SK-N-SH (cell line): ENCODE data around the gene TP73. TPM values are rescaled to one million over a fixed set of nuclear protein-coding genes. Genes with fewer than 3 reads are reported as not detected.

Experiments used
- CTCF ChIA-PET: fragments of 300-600, 350-600 bp; formaldehyde crosslinking; extraction: SDS; loops from one replicate; lab custom pipeline; 2021; lab: Yijun Ruan, JAX
- POLR2A ChIA-PET: fragments of 350-600 bp; sonication (Branson Sonifier 250); formaldehyde crosslinking; extraction: SDS; loops from one replicate; lab custom pipeline; 2020; ENCODE audit warnings: antibody characterized with exemption, inconsistent platforms; lab: Yijun Ruan, JAX
- DNase-seq: peaks from one replicate; pipeline ENCODE4 v3.0.0; 2012
- H2AFZ ChIP-seq: fragments of 200-600 bp; sonication (generic); 2 replicates; pipeline ENCODE4 v1.8.1; 2016; ENCODE audit warnings: antibody characterized with exemption, mild to moderate bottlenecking, low read depth
- H3F3A ChIP-seq: fragments of 200-600 bp; sonication (generic); replicated peaks from 2 replicates; pipeline ENCODE3; 2016; ENCODE audit warnings: antibody characterized with exemption, mild to moderate bottlenecking; ENCODE audit not compliant: insufficient read depth
- H3K27ac ChIP-seq, 2 experiments: fragments of 200-500 bp in 1 of 2; fragments of 200-600 bp in 1 of 2; sonication (Bioruptor generic) in 1 of 2; sonication (generic), shearing (Covaris generic) in 1 of 2; 2 replicates each; pipeline versions ENCODE4 v1.5.1 to v1.6.1; 2014 to 2016; ENCODE audit warnings: low read depth in 2 of 2, inconsistent platforms in 1 of 2, low read length in 1 of 2, mild to moderate bottlenecking in 1 of 2, mixed read lengths in 1 of 2
- H3K27me3 ChIP-seq: fragments of 200-600 bp; sonication (generic), shearing (Covaris generic); 2 replicates; pipeline ENCODE4 v1.6.1; 2016; ENCODE audit warnings: mixed run types; ENCODE audit not compliant: insufficient read depth
- H3K36me3 ChIP-seq, 2 experiments: fragments of 200-500 bp in 1 of 2; fragments of 200-600 bp in 1 of 2; sonication (Bioruptor generic) in 1 of 2; sonication (generic) in 1 of 2; replicated peaks in 1 of 2; 2 replicates each; pipeline versions ENCODE3 to v1.5.1; 2014 to 2016; ENCODE audit warnings: low read length in 1 of 2, mild to moderate bottlenecking in 1 of 2; ENCODE audit not compliant: insufficient read depth in 2 of 2, control insufficient read depth in 1 of 2
- H3K4me1 ChIP-seq, 2 experiments: fragments of 200-500 bp in 1 of 2; fragments of 200-600 bp in 1 of 2; sonication (Bioruptor generic) in 1 of 2; sonication (generic), shearing (Covaris generic) in 1 of 2; 2 replicates each; pipeline versions ENCODE4 v1.5.1 to v1.6.1; 2014 to 2016; ENCODE audit warnings: low read depth in 1 of 2, low read length in 1 of 2, mixed run types in 1 of 2; ENCODE audit not compliant: insufficient read depth in 2 of 2, control insufficient read depth in 1 of 2
- H3K4me2 ChIP-seq: fragments of 200-600 bp; sonication (generic), shearing (Covaris generic); 2 replicates; pipeline ENCODE4 v1.6.1; 2017; ENCODE audit warnings: mixed run types
- H3K4me3 ChIP-seq, 2 experiments: fragments of 200-500 bp in 1 of 2; fragments of 200-600 bp in 1 of 2; sonication (Bioruptor generic) in 1 of 2; sonication (generic), shearing (Covaris generic) in 1 of 2; 2 replicates each; pipeline versions ENCODE4 v1.5.1 to v1.8.1; 2014 to 2016; ENCODE audit warnings: low read depth in 2 of 2, inconsistent platforms in 1 of 2, low read length in 1 of 2, mild to moderate bottlenecking in 1 of 2, mixed read lengths in 1 of 2, moderate library complexity in 1 of 2
- H3K79me2 ChIP-seq: fragments of 200-600 bp; sonication (generic); 2 replicates; pipeline ENCODE4 v1.8.1; 2017; ENCODE audit warnings: mild to moderate bottlenecking; ENCODE audit not compliant: insufficient read depth
- H3K9ac ChIP-seq: fragments of 200-600 bp; sonication (generic); 2 replicates; pipeline ENCODE4 v1.6.1; 2017; ENCODE audit warnings: mixed run types
- H3K9me2 ChIP-seq: fragments of 200-600 bp; sonication (generic); 2 replicates; pipeline ENCODE4 v1.6.1; 2017; ENCODE audit warnings: mixed run types
- H3K9me3 ChIP-seq: fragments of 200-600 bp; sonication (generic); 2 replicates; pipeline ENCODE4 v1.6.1; 2017; ENCODE audit warnings: mixed run types, mild to moderate bottlenecking, moderate library complexity
- H4K20me1 ChIP-seq: fragments of 200-600 bp; sonication (generic); 2 replicates; pipeline ENCODE4 v1.6.1; 2017; ENCODE audit warnings: mild to moderate bottlenecking, mixed run types; ENCODE audit not compliant: insufficient read depth
- ELF1 ChIP-seq: IDR thresholded peaks from 2 replicates; pipeline ENCODE4 v1.4.0; 2012
- FOSL2 ChIP-seq: IDR thresholded peaks from 2 replicates; pipeline ENCODE4 v1.4.0; 2012; ENCODE audit warnings: low read depth, mild to moderate bottlenecking, moderate library complexity, borderline replicate concordance
- FOXJ3 ChIP-seq: sonication (generic); formaldehyde crosslinking; IDR thresholded peaks from 2 replicates; pipeline ENCODE4 v1.5.1; 2020; ENCODE audit warnings: mild to moderate bottlenecking, missing genetic modification reagents
- MAX ChIP-seq: IDR thresholded peaks from 2 replicates; pipeline ENCODE4 v1.4.0; 2012; ENCODE audit warnings: low read depth
- MXI1 ChIP-seq: IDR thresholded peaks from 2 replicates; pipeline ENCODE4 v1.6.1; 2012; ENCODE audit warnings: mild to moderate bottlenecking, low read depth, low read length, improper control_type of control experiment
- NFIC ChIP-seq: IDR thresholded peaks from 2 replicates; pipeline ENCODE4 v1.4.0; 2012; ENCODE audit warnings: borderline replicate concordance
- NRF1 ChIP-seq: IDR thresholded peaks from 2 replicates; pipeline ENCODE4 v1.6.1; 2012; ENCODE audit warnings: low read depth, mild to moderate bottlenecking, low read length
- PBX3 ChIP-seq: IDR thresholded peaks from 2 replicates; pipeline ENCODE4; 2012
- RFX5 ChIP-seq: IDR thresholded peaks from 2 replicates; pipeline ENCODE4 v1.6.1; 2012; ENCODE audit warnings: mild to moderate bottlenecking, improper control_type of control experiment, low read length
- TAF1 ChIP-seq: IDR thresholded peaks from 2 replicates; pipeline ENCODE4 v1.6.1; 2012; ENCODE audit warnings: low read depth, mild to moderate bottlenecking, low read length, moderate library complexity, borderline replicate concordance
- YY1 ChIP-seq: IDR thresholded peaks from 2 replicates; pipeline ENCODE4 v1.4.0; 2012; ENCODE audit warnings: low read depth, mild to moderate bottlenecking
- WGBS: methylation state at CpG from one replicate; pipeline ENCODE4 v1.1.6; 2017; ENCODE audit warnings: low lambda C conversion rate; 5-methylcytosine and 5-hydroxymethylcytosine counted together
- polyA plus RNA-seq, 3 experiments: library from polyadenylated mRNA; depleted of rRNA; stranded (reverse); fragments of >200 nt; gene quantifications; 2 replicates each; pipeline ENCODE4 v1.2.3, GENCODE V29; 2012
- TF ChIP-seq, protein P1 (sequence below): IDR thresholded peaks from 2 replicates; pipeline ENCODE4 v1.4.0; 2012; ENCODE audit warnings: low read depth, borderline replicate concordance
- TF ChIP-seq, protein P2 (sequence below): fragments of 150-350 bp; IDR thresholded peaks from 2 replicates; pipeline ENCODE4 v1.6.1; 2017; ENCODE audit warnings: antibody characterized with exemption, low read length, low read depth, borderline replicate concordance

The TP73 gene
- polyA plus RNA-seq, 1 of the 3 experiments (the other 2 are of a cell fraction) = 0.64 TPM

- CTCF ChIA-PET = interaction anchor here (0.9 to 2.1 kb wide), 5 partner anchors 21 to 74 kb away, joined by 3 to 12 read pairs (median 5); no protein-coding TSS in a partner anchor
- 67% methylated on average over 26 of the region's 50 CpGs for WGBS
- Histone ChIP-seq H3K79me2 (peaks cover 19% of the 10 kb centered on the region), H3K4me1 (peaks cover 0 to 12% of the 10 kb centered on the region in 2 experiments; a peak in 2 of 4 replicates), H3K4me3 (peak overlapping the region; percentile 83 to 98; a peak in 3 of 4 replicates), H3K27ac (no peak overlapping the region), H4K20me1 (no peaks in the 10 kb centered on the region), H3K27me3 (no peaks in the 10 kb centered on the region; the same call in 1 of the 2 replicates), H3K9me2 (no peaks in the 10 kb centered on the region), H2AFZ (no peak overlapping the region), H3K9ac (no peak overlapping the region), H3K36me3 (peaks cover 11 to 26% of the 10 kb centered on the region in 2 experiments), H3K4me2 (0 out of 2 replicates have a peak overlapping the region, but pooled peaks have one; percentile 91), H3K9me3 (no peaks in the 10 kb centered on the region), H3F3A (no peaks in the 10 kb centered on the region)
- POLR2A ChIA-PET = no interaction called here
- no peak for TF ChIP-seq PBX3
- TF ChIP-seq, protein P1, sequence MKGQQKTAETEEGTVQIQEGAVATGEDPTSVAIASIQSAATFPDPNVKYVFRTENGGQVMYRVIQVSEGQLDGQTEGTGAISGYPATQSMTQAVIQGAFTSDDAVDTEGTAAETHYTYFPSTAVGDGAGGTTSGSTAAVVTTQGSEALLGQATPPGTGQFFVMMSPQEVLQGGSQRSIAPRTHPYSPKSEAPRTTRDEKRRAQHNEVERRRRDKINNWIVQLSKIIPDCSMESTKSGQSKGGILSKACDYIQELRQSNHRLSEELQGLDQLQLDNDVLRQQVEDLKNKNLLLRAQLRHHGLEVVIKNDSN = no peak
- TF ChIP-seq NRF1 = no peak
- TF ChIP-seq, protein P2, sequence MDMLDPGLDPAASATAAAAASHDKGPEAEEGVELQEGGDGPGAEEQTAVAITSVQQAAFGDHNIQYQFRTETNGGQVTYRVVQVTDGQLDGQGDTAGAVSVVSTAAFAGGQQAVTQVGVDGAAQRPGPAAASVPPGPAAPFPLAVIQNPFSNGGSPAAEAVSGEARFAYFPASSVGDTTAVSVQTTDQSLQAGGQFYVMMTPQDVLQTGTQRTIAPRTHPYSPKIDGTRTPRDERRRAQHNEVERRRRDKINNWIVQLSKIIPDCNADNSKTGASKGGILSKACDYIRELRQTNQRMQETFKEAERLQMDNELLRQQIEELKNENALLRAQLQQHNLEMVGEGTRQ = no peak
- TF ChIP-seq NFIC = no peak
- no peak; the same call in 1 of the 2 replicates for TF ChIP-seq MXI1
- no peak for TF ChIP-seq FOSL2
- no peak for TF ChIP-seq TAF1
- TF ChIP-seq MAX = no peak
- TF ChIP-seq ELF1 = no peak
- TF ChIP-seq FOXJ3 = no peak
- TF ChIP-seq RFX5 = no peak
- no peak for TF ChIP-seq YY1
- DNase-seq = no peak
These were observed 1.9 kb upstream of the TP73 start for GRCh38 chr1:3650248-3651025.
